Measurements from ENCODE around the gene ADAT3.

- no peak for TF ChIP-seq CTCF (IDR thresholded peaks at IDR 0.05; ENCODE audit: low read length)
- no peak for TF ChIP-seq EZH2 (optimal IDR thresholded peaks at IDR 0.05; ENCODE audit: low read depth, low read length)
- no peak for TF ChIP-seq EZH2phosphoT487 (IDR thresholded peaks at IDR 0.05; ENCODE audit: low read length)
These were observed 19.2 kb downstream of the ADAT3 start for GRCh38 chr19:1924320-1924961.
